ENCODE data around the gene PERP. TPM values are rescaled to one million over a fixed set of nuclear protein-coding genes. Genes with fewer than 3 reads are reported as not detected.

The PERP gene
- total and polyA plus RNA-seq, 8 donors: 13.7 to 46.6 (median 20.4) TPM

DNA sequence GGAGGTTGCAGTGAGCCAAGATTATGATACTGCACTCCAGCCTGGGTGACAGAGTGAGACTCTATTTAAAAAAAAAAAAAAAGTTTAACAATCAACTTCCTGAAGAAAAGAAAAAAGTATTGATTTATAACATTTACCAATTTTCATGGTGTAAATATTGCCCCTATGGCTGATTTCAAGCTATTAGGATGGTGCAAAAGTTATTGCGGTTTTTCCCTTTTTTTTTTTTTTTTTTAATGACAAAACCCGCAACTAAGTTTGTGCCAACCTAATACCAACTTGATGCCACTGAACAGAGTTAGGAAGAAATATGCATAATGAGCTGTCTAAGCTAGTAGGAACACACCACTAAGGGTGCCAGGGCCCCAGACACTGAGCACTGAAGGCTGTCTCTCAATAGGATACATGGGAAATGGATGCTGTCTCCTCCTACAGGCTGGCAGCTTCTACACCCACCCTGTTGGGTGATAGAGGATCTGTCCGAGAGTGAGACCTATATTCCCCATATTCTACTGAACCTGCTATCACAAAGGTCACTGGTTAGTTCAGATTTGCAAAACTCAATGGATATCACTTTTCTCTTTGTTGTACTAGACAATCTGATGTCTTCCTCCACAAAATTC lies 6.5 kb upstream of the PERP start:
- DNase-seq (no peak), FAIRE-seq (no peak), ATAC-seq (no peak)
- intact Hi-C loops (cut with DNase I): loop anchor here (5.0 to 10.0 kb wide), 4 partner anchors 116 to 311 kb away; no protein-coding TSS in a partner anchor
- no peaks in the 10 kb centered on the region for H3K4me1 ChIP-seq
- no peak overlapping the region for H3K27ac ChIP-seq
- 53 to 83% methylated on average over 3 of the region's 3 CpGs for WGBS, 2 donors
- TF ChIP-seq, protein P1, sequence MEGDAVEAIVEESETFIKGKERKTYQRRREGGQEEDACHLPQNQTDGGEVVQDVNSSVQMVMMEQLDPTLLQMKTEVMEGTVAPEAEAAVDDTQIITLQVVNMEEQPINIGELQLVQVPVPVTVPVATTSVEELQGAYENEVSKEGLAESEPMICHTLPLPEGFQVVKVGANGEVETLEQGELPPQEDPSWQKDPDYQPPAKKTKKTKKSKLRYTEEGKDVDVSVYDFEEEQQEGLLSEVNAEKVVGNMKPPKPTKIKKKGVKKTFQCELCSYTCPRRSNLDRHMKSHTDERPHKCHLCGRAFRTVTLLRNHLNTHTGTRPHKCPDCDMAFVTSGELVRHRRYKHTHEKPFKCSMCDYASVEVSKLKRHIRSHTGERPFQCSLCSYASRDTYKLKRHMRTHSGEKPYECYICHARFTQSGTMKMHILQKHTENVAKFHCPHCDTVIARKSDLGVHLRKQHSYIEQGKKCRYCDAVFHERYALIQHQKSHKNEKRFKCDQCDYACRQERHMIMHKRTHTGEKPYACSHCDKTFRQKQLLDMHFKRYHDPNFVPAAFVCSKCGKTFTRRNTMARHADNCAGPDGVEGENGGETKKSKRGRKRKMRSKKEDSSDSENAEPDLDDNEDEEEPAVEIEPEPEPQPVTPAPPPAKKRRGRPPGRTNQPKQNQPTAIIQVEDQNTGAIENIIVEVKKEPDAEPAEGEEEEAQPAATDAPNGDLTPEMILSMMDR (IDR thresholded peaks at IDR 0.05): no peak
- no peaks in the 10 kb centered on the region for H3K27me3 ChIP-seq
- no peaks in the 10 kb centered on the region for H3K36me3 ChIP-seq
- no peak overlapping the region for H3K4me3 ChIP-seq
- H3K9me3 ChIP-seq: no peaks in the 10 kb centered on the region

DNA sequence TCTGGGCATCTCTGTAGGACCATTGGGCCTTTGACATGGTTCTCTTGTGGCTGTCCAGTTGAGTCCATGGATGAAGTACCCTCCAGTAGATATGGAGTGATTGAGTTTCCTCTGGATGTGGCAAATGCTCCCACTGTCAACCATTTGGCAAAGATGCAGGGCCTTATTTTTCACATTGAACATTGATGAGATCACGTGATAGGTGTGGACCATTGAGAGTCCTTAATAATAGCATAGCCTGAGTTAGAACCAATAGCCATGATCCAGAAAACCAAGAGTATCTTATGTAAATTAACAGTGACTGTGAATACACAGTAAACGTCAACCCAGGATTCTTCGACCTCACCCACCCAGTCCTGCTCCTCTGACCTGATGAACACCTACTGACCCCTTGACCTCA lies 3.0 kb upstream of the PERP start:
- Histone ChIP-seq H3K36me3 (no peaks in the 10 kb centered on the region), H3K27ac (no peak overlapping the region), H3K27me3 (no peaks in the 10 kb centered on the region), H3K4me3 (no peak overlapping the region), H3K4me1 (peaks cover 0 to 8% (median 1%) of the 10 kb centered on the region in 3 donors), H3K9me3 (no peaks in the 10 kb centered on the region)
- TF ChIP-seq, protein P1 (IDR thresholded peaks at IDR 0.05): no peak
- FAIRE-seq (no peak), DNase-seq (no peak), ATAC-seq (no peak)
- intact Hi-C loops (cut with DNase I): loop anchor here (5.0 to 10.0 kb wide), 4 partner anchors 113 to 315 kb away; no protein-coding TSS in a partner anchor
- 36 to 40% methylated on average over 3 of the region's 3 CpGs for WGBS, 2 donors

DNA sequence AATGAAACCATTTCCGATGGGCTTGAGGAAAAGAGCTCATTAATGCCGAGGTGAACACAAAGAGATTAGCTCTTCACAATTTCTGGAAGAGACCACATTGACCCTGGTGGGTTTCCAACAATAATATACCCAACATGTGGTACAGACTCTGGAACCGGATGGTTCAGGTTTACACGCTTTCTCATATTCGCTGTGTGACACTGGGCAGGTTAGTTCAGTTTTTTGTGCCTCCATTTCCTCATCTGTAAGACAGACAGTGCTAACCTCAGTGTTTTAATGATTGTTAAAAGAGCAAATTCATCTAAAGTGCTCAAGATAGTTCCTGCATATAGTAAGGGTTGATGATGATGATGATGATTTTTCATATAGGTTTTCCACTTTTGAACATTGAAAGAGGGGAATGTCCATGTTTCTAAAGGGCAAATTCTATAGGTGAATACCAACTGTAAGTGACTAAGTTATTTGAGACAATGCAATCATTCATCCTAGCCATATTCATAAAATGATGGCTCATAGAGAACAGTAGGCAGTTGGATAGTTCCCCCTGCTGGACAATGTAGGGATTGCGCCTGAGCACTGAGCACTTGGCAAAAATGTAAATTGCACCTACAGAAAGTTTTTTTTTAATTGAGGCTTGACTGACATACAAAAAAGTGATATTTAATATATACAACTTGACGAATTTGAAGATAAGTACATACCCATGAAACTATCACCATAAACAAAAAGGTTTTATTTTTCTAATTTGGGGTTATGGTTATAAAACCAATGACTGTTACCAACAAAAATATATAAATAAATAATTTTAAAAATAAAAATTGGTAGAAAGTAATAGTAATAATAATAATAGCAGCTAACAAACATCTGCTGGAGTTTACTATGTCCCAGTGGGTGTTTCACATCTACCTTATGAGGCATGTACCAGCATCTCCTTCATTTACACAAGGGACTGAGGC lies 2.1 kb upstream of the PERP start:
- DNase-seq (peak in 5 of 6 donors; percentile 48 to 79 (median 67)), FAIRE-seq (peak; percentile 93), ATAC-seq (peak in 3 of 4 donors; percentile 41 to 50 (median 46))
- no peaks in the 10 kb centered on the region for H3K9me3 ChIP-seq
- no peak overlapping the region for H3K27ac ChIP-seq
- TF ChIP-seq, protein P1 (IDR thresholded peaks at IDR 0.05): peak; percentile 84 to 95 (median 89)
- WGBS, 2 donors: 23 to 34% methylated on average over 7 of the region's 7 CpGs
- H3K27me3 ChIP-seq: no peaks in the 10 kb centered on the region
- no peak overlapping the region for H3K4me3 ChIP-seq
- H3K36me3 ChIP-seq: no peaks in the 10 kb centered on the region
- H3K4me1 ChIP-seq: peaks cover under 1 to 8% (median 5%) of the 10 kb centered on the region in 3 donors
- intact Hi-C loops (cut with DNase I): no loop called here

DNA sequence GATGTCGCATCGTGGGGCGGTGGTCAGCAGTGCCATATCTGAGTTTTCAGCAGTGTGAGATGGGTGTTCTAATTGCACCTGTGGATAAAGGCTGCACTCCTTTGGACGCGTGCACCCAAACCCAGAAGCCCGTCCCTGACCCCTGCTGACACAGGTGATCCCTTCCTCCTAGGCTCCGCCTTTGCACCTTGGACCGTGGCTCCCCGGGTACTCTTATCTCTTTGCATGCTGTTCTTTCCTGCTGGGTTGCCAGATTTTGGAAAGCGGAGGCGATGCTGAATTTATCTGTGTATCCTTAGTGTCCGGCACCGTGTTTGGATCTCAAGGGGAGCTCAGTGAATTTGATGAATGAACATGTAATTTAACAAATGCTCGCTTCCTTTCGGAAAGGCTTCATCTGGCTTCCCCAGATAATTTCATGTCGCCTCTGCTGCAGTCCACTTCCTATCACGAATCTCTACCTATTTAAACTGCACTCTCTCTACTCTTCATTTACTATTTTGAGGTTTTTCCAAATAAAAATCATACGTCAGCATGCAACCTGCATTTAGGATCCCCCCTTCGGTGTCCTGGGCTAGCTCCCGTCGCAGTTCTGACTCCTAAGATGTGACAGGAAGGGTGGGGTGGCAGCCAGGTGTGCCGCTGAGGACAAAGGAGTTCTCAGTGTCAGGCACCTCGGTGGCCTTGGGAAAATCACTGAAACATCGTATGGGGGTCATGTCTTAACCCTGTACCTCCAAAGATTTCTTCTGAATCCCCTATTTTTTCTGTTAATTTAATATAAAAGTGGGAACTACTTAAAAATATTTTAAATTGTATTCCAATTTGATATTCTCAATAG lies 753 bp upstream of the PERP start:
- intact Hi-C loops (cut with DNase I): no loop called here
- FAIRE-seq: no peak
- peak; percentile 63 to 75 (median 73) for ATAC-seq
- no peaks in the 10 kb centered on the region for H3K27me3 ChIP-seq
- H3K4me3 ChIP-seq: peak overlapping the region; percentile 63 to 93 (median 76)
- WGBS, 2 donors: 2 to 3% methylated on average over 24 of the region's 24 CpGs
- TF ChIP-seq, protein P1 (IDR thresholded peaks at IDR 0.05): no peak
- no peaks in the 10 kb centered on the region for H3K36me3 ChIP-seq
- peak overlapping the region; percentile 77 to 92 (median 92) for H3K27ac ChIP-seq
- peaks cover 6 to 8% (median 7%) of the 10 kb centered on the region in 3 donors for H3K4me1 ChIP-seq
- H3K9me3 ChIP-seq: no peaks in the 10 kb centered on the region
- DNase-seq: peak; percentile 49 to 75 (median 61)

All from pancreas (tissue), 10 donors.